ENCODE data around the gene ADIPOQ.

DNA sequence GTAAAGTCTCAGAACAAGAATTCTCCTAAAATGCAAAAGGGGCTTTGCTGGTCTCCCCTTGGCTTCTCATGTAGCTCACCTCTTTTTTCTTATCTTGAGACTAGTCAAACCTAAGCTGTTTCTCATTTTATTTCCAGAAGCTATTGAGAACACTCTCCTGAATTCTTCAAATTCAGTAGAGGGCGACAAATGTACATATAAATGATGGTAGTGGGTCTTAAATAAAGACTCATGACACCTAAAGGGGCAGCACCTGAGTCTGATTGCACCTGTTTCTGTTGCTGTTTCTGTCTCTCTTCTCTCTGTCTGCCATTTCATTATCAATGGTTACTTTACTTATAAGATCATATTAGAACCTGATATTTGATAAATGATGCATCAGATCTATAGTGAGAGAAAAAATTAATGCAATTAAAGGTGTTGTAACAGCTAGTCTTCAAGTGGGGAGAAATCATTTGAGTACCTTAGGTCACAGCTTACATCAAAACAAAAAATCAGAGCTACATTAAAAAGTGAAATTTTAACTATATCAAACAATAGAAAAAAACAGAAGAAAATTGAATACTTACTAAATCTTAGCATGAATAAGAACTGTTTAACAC, 7.0 kb downstream of the ADIPOQ start:
- TF ChIP-seq CTCF (IDR thresholded peaks at IDR 0.05) (peak; percentile 56 to 59 (median 58)), POLR2A (IDR thresholded peaks at IDR 0.05) (no peak)
